Measurements from ENCODE around the gene ENKUR.
"Not testable (repeated sequence)": the region's sequence is repeated elsewhere in the genome, so short reads cannot be mapped to it uniquely, and the experiment has no call there.

Gene ENKUR

GRCh38 chr10:25018703-25019102 is 2.7 kb upstream of the ENKUR start:
- DNase-seq = no peak

DNA sequence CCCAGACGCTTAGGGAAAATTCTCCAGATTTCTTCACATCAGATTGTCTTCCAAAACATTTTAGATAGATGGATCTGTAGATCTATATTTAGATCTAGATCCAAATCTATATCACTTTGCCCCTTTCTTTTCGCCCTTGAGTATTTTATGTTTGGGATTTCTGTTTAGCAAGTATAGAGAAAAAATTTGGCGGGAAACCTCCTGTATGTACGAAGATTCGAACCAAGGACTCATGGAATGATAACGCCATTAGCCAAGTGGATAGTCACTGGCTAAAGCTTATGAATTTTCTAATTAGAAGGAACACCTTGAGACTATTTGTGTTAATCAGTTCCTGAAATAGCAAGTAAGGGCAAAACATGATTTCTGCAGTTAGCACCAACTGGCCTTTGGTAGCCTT is 1.7 kb upstream of the ENKUR start:
- DNase-seq = no peak

GRCh38 chr10:25017154-25017590 is 1.2 kb upstream of the ENKUR start:
- DNase-seq = no peak

- peak; percentile 96 to 98 for DNase-seq
Observed at GRCh38 chr10:25016376-25017153, 607 bp upstream of the ENKUR start, which contains the start of gene THNSL1. Gene THNSL1 (plus strand): TSS chr10:25016612. CDS start chr10:25023224, 6,612 bp downstream.

GRCh38 chr10:25014579-25014978 is 1.4 kb downstream of the ENKUR start:
- DNase-seq = no peak

- DNase-seq = not testable (repeated sequence)
Observed at GRCh38 chr10:25011591-25011990, 4.4 kb downstream of the ENKUR start.

- DNase-seq = no peak
Observed at GRCh38 chr10:24998044-24998443, 17.9 kb downstream of the ENKUR start.

DNA sequence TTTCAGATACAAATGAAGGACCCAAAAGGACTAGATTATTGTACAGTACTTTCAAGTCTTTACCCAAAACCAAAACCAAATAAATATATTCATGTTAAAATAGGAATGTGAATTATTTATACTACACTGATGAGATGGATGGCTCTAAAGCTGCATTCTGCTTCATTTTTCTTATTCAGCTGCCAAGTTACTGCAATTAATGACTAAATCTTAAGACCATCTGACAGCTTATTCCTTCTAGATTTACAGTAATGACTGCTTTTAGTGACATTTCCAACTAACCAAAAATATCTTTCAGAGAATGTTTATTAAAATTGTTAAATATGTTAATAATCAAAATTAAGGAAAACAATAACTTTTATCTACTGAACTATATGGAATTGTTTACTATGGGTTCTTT is 20.9 kb downstream of the ENKUR start:
- DNase-seq = no peak

DNA sequence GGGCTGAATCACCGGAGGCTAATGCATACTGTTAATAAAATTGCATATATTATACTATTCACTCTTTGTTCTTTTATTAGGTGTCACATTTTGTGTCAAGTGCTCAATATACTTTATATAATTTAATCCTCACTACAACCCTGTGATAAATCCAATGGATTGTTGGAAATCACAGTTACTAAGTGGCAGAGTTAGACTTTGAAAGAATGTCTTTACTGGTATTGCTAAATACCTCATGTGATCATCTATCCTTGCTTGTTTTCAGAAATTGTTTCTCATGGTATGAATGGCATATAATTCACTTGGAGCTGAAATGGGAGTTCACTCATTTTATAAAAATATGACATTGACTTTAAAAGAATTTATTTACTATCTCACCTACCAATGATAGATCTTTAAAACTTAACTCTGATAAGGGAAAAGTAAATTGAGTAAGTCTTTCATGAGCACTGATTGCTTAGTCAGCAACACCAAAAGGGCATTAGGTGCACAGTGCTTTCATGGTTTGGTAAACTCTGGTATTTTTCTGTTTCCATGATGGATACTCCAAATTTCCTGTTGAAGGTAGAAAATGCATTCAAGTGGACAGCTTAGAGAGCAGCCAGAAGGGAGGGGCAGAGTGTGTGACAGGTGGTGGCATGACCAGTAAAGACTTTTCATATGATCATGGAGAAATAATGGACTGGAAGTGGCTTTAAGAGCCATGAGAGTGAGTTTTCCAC is 22.6 kb downstream of the ENKUR start:
- no peak for DNase-seq

DNA sequence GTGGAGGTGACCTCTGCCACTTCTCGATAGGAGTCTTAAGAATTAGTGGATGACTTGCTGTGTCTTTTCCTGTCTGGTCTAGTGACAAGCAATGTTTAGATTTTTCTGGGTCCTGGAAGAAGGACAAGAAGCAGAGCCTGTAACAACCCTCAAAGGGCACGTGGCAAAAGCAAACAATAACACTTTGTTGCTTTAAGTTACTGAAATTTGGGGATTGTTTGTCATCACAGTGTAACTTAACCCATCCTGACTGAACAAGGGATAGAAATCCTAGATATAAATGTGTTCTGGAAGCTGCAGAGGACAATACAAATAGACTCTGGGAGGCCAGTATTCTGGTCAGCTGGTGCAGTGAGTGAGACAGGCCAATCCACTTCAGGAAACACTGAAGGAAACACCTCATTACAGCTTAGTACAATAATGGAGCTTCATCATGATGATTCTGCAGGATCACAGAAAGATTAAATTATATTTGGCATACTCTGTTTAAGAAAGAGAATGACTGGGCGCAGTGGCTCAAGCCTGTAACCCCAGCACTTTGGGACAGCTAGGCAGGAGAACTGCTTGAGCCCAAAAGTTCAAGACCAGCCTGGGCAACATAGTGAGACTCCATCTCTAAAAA is 23.3 kb downstream of the ENKUR start:
- no peak for DNase-seq

DNA sequence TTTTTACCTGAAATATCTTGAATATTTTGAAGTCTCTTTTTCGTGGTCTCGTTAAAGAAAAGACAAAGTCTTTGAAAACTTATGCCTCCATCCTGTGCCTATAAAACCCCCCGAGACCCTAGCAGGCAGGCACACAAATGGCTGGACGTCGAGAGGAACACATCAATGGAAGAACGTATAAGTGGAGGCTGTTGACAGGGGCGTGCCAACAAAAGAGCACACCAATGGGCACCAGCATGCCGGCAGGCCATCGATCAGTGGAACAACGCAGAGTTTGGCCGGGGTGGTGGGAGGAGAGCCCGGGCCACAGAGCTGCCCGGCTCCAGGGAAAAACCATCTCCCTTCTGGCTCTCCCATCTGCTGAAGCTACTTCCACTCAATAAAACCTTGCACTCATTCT is 24.7 kb downstream of the ENKUR start:
- no peak for DNase-seq

DNA sequence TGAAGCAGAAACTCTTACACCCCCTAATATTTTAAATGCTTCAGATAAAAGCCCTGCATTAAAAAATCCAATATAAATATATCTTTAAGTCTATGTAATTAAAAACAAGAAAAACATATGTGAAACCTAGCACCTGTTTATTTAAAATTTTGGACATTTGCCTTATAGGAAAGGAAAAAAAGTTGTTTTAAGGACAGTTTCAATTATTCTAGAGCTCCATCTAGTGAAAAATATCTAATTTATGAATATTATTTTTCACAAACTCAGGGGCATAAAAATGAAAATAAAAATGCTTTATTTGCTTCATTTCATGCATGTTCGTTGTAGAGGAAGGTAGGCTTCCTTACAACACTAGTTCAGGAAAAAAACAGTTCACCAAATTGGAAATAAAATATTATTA is 26.1 kb downstream of the ENKUR start:
- DNase-seq = no peak

DNA sequence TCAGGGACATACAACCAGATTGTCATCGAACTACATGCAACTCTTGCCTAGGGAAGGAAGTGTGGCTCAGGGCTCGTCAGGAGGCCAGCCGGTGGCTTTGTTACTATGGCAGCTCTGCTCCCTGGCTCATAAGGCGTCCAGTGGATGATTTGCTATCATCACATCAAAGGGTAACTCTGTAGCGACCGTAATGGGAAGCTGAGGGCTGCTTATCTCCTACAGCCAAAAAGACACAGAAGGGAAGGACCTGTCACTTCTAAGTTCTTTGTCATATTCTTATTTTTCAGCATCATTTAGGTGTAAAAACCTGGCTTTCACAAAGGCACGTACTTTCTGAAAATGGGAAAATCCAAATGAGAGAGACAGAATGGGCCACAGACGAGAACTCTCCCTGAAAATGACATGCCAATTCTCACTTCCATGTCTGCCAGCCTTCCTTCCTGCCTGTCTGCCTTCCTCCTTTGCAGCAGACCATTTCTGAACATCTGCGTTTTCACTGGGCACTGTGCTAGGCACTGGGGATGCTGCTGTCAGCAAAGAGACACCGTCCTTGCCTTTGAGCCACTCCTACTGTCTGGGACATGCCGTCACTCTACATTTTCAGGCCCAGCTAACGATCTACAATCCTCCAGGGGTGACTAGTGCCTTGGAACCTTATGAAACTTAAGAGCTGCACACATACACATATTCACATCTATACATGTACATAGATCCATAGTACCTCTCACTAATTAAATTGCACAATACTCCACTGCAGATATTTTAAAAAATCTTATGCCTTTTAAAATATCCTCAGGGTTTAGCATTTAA is 26.9 kb downstream of the ENKUR start:
- no peak for DNase-seq

DNA sequence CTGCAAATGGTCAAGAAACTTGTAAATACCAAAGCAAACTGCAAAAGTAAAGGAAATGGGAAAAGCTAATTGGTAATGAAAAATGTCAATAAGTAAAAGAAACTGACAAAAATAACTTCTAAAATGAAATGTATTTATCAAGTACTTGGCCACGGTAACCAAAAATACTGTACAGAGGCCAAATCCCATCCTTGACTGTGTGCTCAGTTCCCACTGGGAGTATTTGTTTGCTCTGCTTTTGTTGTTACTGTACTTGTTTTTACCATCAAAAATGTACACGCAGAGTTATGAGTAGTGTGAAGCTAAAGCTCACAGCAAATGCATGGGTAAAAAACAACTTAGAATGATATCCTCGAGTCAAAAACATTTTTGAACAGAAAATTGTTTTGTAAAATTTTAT is 31.1 kb downstream of the ENKUR start:
- no peak for DNase-seq

GRCh38 chr10:24983946-24984345 is 32.0 kb downstream of the ENKUR start:
- no peak for DNase-seq

GRCh38 chr10:24983130-24983529 is 32.8 kb downstream of the ENKUR start:
- no peak for DNase-seq

GRCh38 chr10:24982319-24983112 is 33.4 kb downstream of the ENKUR start:
- DNase-seq = no peak

DNA sequence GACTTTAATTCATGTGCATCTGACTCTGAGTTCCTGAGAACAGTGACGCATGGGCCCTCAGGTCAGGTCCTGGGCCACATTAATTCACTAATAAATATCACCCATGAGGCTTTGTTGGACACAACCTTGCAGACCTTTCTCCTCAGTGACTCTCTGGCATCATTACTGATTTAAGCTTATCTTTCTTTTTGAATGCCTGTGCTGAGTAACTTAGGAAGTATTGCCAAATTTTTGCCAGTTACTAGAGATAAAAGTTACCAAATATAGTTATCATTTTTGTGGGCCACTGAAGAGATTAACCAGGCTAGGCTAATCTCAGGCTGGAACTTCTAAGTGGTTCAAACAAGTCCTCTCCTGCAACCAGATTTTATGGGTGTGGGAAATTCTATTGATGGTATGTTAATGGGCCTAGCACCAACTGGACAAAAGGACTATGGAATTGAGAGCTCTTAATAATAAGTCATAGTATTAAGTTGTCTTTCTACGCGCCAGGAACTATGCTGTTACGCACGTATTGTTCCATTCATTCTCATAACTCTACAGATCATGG is 34.7 kb downstream of the ENKUR start:
- DNase-seq = no peak

DNA sequence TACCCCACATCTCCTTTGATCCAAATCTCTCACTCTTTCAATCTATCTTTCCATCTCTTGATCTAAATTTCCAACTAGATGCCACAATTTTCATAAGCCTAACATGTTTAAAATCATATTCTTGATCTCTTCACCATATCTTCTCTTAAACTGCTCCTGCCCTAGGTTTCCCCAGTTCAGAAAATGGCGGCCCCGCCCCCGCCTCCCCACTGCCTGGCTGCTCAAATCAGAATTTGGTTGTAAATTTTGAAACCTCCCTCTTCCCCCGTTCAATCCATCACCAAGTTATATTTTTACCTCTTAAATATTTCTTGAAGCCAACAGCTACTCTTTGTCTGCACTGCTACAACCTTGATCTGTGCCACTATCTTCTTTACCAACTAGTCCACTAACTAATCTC is 36.3 kb downstream of the ENKUR start:
- no peak for DNase-seq

GRCh38 chr10:24974976-24975375 is 41.0 kb downstream of the ENKUR start:
- no peak for DNase-seq

- no peak for DNase-seq
Observed at GRCh38 chr10:24973163-24973562, 42.8 kb downstream of the ENKUR start.

GRCh38 chr10:24971374-24971773 is 44.6 kb downstream of the ENKUR start:
- DNase-seq = no peak
